RCC 7860 (cell line): ENCODE results near the gene FBXW10B.
"Not testable (repeated sequence)": the region's sequence is repeated elsewhere in the genome, so short reads cannot be mapped to it uniquely, and the experiment has no call there.

ENCODE experiments used
- DNase-seq: peaks from one replicate; pipeline ENCODE4 v3.0.0-alpha.2; 2015; ENCODE audit warnings: low spot score
- FAIRE-seq: peaks from 2 replicates; lab custom pipeline; 2012; peaks lifted over from hg19 to GRCh38; lab: Jason Lieb, UNC

The FBXW10B gene

GRCh38 chr17:15642014-15642413, 22.5 kb upstream of the FBXW10B start:
- not testable (repeated sequence) for FAIRE-seq, DNase-seq

GRCh38 chr17:15630930-15631453, 11.5 kb upstream of the FBXW10B start:
- DNase-seq: not testable (repeated sequence)
- FAIRE-seq: peak; percentile 29

GRCh38 chr17:15629991-15630390, 10.5 kb upstream of the FBXW10B start:
- FAIRE-seq, DNase-seq: not testable (repeated sequence)

GRCh38 chr17:15623661-15624209, 4.2 kb upstream of the FBXW10B start:
- DNase-seq, FAIRE-seq: not testable (repeated sequence)

GRCh38 chr17:15623255-15623654, 3.8 kb upstream of the FBXW10B start:
- not testable (repeated sequence) for DNase-seq, FAIRE-seq

GRCh38 chr17:15622124-15622523, 2.6 kb upstream of the FBXW10B start:
- DNase-seq, FAIRE-seq: not testable (repeated sequence)

- DNase-seq, FAIRE-seq: not testable (repeated sequence)
These were observed 2.7 kb downstream of the FBXW10B start for GRCh38 chr17:15616828-15617227.

- not testable (repeated sequence) for FAIRE-seq, DNase-seq
These were observed 3.7 kb downstream of the FBXW10B start for GRCh38 chr17:15615850-15616249.

- FAIRE-seq, DNase-seq: not testable (repeated sequence)
These were observed 6.4 kb downstream of the FBXW10B start for GRCh38 chr17:15613111-15613510.

GRCh38 chr17:15592960-15593359, 26.5 kb downstream of the FBXW10B start:
- not testable (repeated sequence) for FAIRE-seq, DNase-seq

- FAIRE-seq: not testable (repeated sequence)
These were observed 27.5 kb downstream of the FBXW10B start for GRCh38 chr17:15591986-15592385.

GRCh38 chr17:15590844-15591243, 28.7 kb downstream of the FBXW10B start:
- FAIRE-seq, DNase-seq: not testable (repeated sequence)

More at GRCh38 chr17:15591986-15592385, 27.5 kb downstream of the FBXW10B start:
- not testable (repeated sequence) for DNase-seq

- not testable (repeated sequence) for FAIRE-seq, DNase-seq
These were observed 29.7 kb downstream of the FBXW10B start for GRCh38 chr17:15589544-15590536.

GRCh38 chr17:15588017-15588416, 31.5 kb downstream of the FBXW10B start:
- DNase-seq: not testable (repeated sequence)

GRCh38 chr17:15583313-15583712, 36.2 kb downstream of the FBXW10B start:
- not testable (repeated sequence) for FAIRE-seq, DNase-seq

More at GRCh38 chr17:15588017-15588416, 31.5 kb downstream of the FBXW10B start:
- not testable (repeated sequence) for FAIRE-seq

GRCh38 chr17:15581462-15581861, 38.0 kb downstream of the FBXW10B start:
- FAIRE-seq: not testable (repeated sequence)

GRCh38 chr17:15576848-15577247, 42.7 kb downstream of the FBXW10B start:
- not testable (repeated sequence) for DNase-seq, FAIRE-seq

More at GRCh38 chr17:15581462-15581861, 38.0 kb downstream of the FBXW10B start:
- not testable (repeated sequence) for DNase-seq

GRCh38 chr17:15574660-15575059, 44.8 kb downstream of the FBXW10B start:
- not testable (repeated sequence) for FAIRE-seq, DNase-seq

GRCh38 chr17:15573870-15574269, 45.6 kb downstream of the FBXW10B start:
- not testable (repeated sequence) for FAIRE-seq, DNase-seq
